A172 (cell line): Measurements from ENCODE around the gene CDK5RAP3. TPM values are rescaled to one million over a fixed set of nuclear protein-coding genes. Genes with fewer than 3 reads are reported as not detected.
"Not testable (repeated sequence)": the region's sequence is repeated elsewhere in the genome, so short reads cannot be mapped to it uniquely, and the experiment has no call there.

ENCODE experiments used
- DNase-seq: peaks from one replicate; pipeline ENCODE4 v3.0.0-alpha.2; 2015; ENCODE audit warnings: low spot score
- total RNA-seq: library from RNA; depleted of rRNA; stranded (reverse); fragments of >200 nt; shearing (Covaris generic); gene quantifications from 2 replicates; pipeline ENCODE4 v1.2.3, GENCODE V29; 2014; rRNA removed

The CDK5RAP3 gene
- total RNA-seq = 87.2 and 96.9 TPM in 2 replicates

- peak; percentile 99 for DNase-seq
Measured at GRCh38 chr17:47970725-47971499, at the start of gene CDK5RAP3. Gene CDK5RAP3, plus strand, starts transcription at chr17:47971113. Its CDS starts 34 bp downstream, at chr17:47971147.

- DNase-seq = no peak
Measured at GRCh38 chr17:47924785-47925677, 45.9 kb upstream of the CDK5RAP3 start.

- DNase-seq = no peak
Measured at GRCh38 chr17:47925678-47925988, 45.3 kb upstream of the CDK5RAP3 start.

- DNase-seq = no peak
Measured at GRCh38 chr17:47927821-47928400, 43.0 kb upstream of the CDK5RAP3 start.

GRCh38 chr17:47928415-47928814 lies 42.5 kb upstream of the CDK5RAP3 start:
- DNase-seq = no peak

- no peak for DNase-seq
Measured at GRCh38 chr17:47929218-47930000, 41.5 kb upstream of the CDK5RAP3 start.

GRCh38 chr17:47931848-47932247 lies 39.1 kb upstream of the CDK5RAP3 start:
- no peak for DNase-seq

- DNase-seq = peak; percentile 86
Measured at GRCh38 chr17:47934856-47935255, 36.1 kb upstream of the CDK5RAP3 start.

- DNase-seq = not testable (repeated sequence)
Measured at GRCh38 chr17:47935468-47935867, 35.4 kb upstream of the CDK5RAP3 start.

- DNase-seq = peak; percentile 96
Measured at GRCh38 chr17:47935961-47936360, 35.0 kb upstream of the CDK5RAP3 start.

GRCh38 chr17:47937941-47938340 lies 33.0 kb upstream of the CDK5RAP3 start:
- DNase-seq = no peak

- peak; percentile 99 for DNase-seq
Measured at GRCh38 chr17:47941246-47942095, 29.4 kb upstream of the CDK5RAP3 start, which contains the start of gene PNPO. Gene PNPO, plus strand, starts transcription at chr17:47941571. Its CDS starts 105 bp downstream, at chr17:47941676.

GRCh38 chr17:47942096-47942510 lies 28.8 kb upstream of the CDK5RAP3 start:
- no peak for DNase-seq

- no peak for DNase-seq
Measured at GRCh38 chr17:47942568-47942967, 28.3 kb upstream of the CDK5RAP3 start.

GRCh38 chr17:47945080-47945479 lies 25.8 kb upstream of the CDK5RAP3 start:
- no peak for DNase-seq

GRCh38 chr17:47945529-47946508 lies 25.1 kb upstream of the CDK5RAP3 start:
- DNase-seq = no peak

- no peak for DNase-seq
Measured at GRCh38 chr17:47946516-47946915, 24.4 kb upstream of the CDK5RAP3 start.

GRCh38 chr17:47946929-47947397 lies 23.9 kb upstream of the CDK5RAP3 start:
- DNase-seq = peak; percentile 92

GRCh38 chr17:47948706-47949196 lies 22.2 kb upstream of the CDK5RAP3 start:
- DNase-seq = peak; percentile 33
